ENCODE data around the gene BHLHE40.
A peak's percentile ranks its signal among the peaks of the same experiment; 100 is the strongest.

BHLHE40 gene

GRCh38 chr3:4978966-4979427 lies 240 bp upstream of the BHLHE40 start:
- Histone ChIP-seq H3K4me3 (peak overlapping the region; percentile 93), H3K27ac (peak overlapping the region; percentile 88 to 93)
- TF ChIP-seq CTCF (IDR thresholded peaks at IDR 0.05), result no peak
- DNase-seq (ENCODE audit: low spot score), result peak; percentile 98

- Histone ChIP-seq H3K4me3 (peak overlapping the region; percentile 93), H3K27ac (peak overlapping the region; percentile 88 to 93)
- peak; percentile 90 for TF ChIP-seq CTCF (IDR thresholded peaks at IDR 0.05)
- peak; percentile 96 for DNase-seq (ENCODE audit: low spot score)
Measured at GRCh38 chr3:4980229-4981203, 1.3 kb downstream of the BHLHE40 start.

- DNase-seq (ENCODE audit: low spot score), result no peak
- H3K4me3 ChIP-seq, result peak overlapping the region; percentile 93
- H3K27ac ChIP-seq, result peak overlapping the region; percentile 88 to 93
- TF ChIP-seq CTCF (IDR thresholded peaks at IDR 0.05), result no peak
Measured at GRCh38 chr3:4981294-4981664, 2.0 kb downstream of the BHLHE40 start.

GRCh38 chr3:4981665-4982494 lies 2.6 kb downstream of the BHLHE40 start:
- H3K27ac ChIP-seq, result peak overlapping the region; percentile 88 to 93
- TF ChIP-seq CTCF (IDR thresholded peaks at IDR 0.05), result peak; percentile 39
- peak overlapping the region; percentile 93 for H3K4me3 ChIP-seq
- no peak for DNase-seq (ENCODE audit: low spot score)

GRCh38 chr3:4982773-4983738 lies 3.8 kb downstream of the BHLHE40 start:
- no peak for DNase-seq (ENCODE audit: low spot score)
- peak overlapping the region; percentile 88 to 93 for H3K27ac ChIP-seq

More at GRCh38 chr3:4982773-4983738, 3.8 kb downstream of the BHLHE40 start:
- H3K4me3 ChIP-seq, result peak overlapping the region; percentile 93
- TF ChIP-seq CTCF (IDR thresholded peaks at IDR 0.05), result no peak

Data from coronary artery (tissue), 2 donors.